Measurements from ENCODE around the gene ADAM17.

The ADAM17 gene

DNA sequence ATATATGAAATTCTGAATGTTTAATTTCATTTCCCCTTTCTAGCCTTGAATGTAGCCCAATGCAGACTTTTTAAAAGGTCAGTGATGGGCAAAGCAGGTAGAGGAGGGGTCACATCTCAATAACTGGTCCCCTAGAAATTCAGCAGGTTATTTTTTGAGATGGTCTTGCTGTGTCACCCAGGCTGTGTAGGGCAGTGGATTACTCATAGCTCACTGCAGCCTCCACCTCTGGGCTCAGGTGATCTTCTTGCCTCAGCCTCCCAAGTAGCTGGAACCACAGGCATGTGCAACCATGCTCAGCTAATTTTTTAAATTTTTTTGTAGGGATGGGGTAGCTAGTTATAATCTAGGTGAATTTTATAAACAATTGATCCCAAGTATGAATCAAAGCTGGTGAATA, 72.5 kb downstream of the ADAM17 start:
- H3K9me3 ChIP-seq (ENCODE audit: control insufficient read depth, insufficient read depth, low read length) = no peaks in the 10 kb centered on the region
- peaks cover 31% of the 10 kb centered on the region for H3K4me1 ChIP-seq (ENCODE audit: control insufficient read depth, low read length)
- H3K9me2 ChIP-seq (replicated peaks; ENCODE audit: control insufficient read depth, low read length) = no peaks in the 10 kb centered on the region
- TF ChIP-seq, protein P1, sequence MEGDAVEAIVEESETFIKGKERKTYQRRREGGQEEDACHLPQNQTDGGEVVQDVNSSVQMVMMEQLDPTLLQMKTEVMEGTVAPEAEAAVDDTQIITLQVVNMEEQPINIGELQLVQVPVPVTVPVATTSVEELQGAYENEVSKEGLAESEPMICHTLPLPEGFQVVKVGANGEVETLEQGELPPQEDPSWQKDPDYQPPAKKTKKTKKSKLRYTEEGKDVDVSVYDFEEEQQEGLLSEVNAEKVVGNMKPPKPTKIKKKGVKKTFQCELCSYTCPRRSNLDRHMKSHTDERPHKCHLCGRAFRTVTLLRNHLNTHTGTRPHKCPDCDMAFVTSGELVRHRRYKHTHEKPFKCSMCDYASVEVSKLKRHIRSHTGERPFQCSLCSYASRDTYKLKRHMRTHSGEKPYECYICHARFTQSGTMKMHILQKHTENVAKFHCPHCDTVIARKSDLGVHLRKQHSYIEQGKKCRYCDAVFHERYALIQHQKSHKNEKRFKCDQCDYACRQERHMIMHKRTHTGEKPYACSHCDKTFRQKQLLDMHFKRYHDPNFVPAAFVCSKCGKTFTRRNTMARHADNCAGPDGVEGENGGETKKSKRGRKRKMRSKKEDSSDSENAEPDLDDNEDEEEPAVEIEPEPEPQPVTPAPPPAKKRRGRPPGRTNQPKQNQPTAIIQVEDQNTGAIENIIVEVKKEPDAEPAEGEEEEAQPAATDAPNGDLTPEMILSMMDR (IDR thresholded peaks at IDR 0.05; ENCODE audit: low read depth, low read length, poor library complexity, severe bottlenecking) = no peak
- TF ChIP-seq EZH2phosphoT487 (IDR thresholded peaks at IDR 0.05; ENCODE audit: borderline replicate concordance, low read length) = no peak
- no peak overlapping the region for H3K4me2 ChIP-seq (ENCODE audit: low read length)
- no peaks in the 10 kb centered on the region for H3K27me3 ChIP-seq (ENCODE audit: control insufficient read depth, low read length)
- H3K36me3 ChIP-seq (ENCODE audit: control insufficient read depth, low read length) = peaks cover 97% of the 10 kb centered on the region
- H3F3A ChIP-seq (ENCODE audit: control insufficient read depth, insufficient read depth) = peaks cover 19% of the 10 kb centered on the region
- H4K20me1 ChIP-seq (ENCODE audit: control insufficient read depth, insufficient read depth, low read depth, low read length) = no peaks in the 10 kb centered on the region; the same call in 1 of the 2 replicates
- no peak overlapping the region for H3K27ac ChIP-seq (ENCODE audit: low read depth, low read length)
- H3K4me3 ChIP-seq (ENCODE audit: low read length) = no peak overlapping the region
- H3K79me2 ChIP-seq (ENCODE audit: control insufficient read depth, low read length) = peaks cover 17% of the 10 kb centered on the region

DNA sequence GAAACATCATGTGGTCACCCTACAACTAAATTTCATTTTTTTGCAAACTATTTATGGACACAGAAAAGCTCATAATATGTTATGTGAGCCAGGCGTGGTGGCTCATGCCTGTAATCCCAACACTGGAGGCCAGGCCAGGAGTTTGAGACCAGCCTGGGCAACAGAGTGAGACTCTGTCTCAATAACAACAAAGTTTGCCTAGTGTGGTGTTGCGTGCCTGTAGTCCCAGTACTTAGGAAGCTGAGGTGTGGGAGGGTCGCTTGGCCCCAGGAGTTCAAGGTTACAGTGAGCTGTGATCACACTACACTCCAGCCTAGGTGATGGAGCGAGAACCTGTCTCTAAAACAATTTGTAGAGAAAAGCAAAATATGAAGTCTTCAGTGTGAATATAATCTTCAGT, 75.5 kb downstream of the ADAM17 start:
- Histone ChIP-seq H3K36me3 (ENCODE audit: control insufficient read depth, low read length) (peaks cover 91% of the 10 kb centered on the region), H3K4me2 (ENCODE audit: low read length) (peak overlapping the region; percentile 47), H3K27me3 (ENCODE audit: control insufficient read depth, low read length) (no peaks in the 10 kb centered on the region), H3K9me2 (replicated peaks; ENCODE audit: control insufficient read depth, low read length) (no peaks in the 10 kb centered on the region), H3K79me2 (ENCODE audit: control insufficient read depth, low read length) (peaks cover 45% of the 10 kb centered on the region), H3K4me3 (ENCODE audit: low read length) (peak overlapping the region; percentile 29; the same call in 1 of the 2 replicates), H3K9me3 (ENCODE audit: control insufficient read depth, insufficient read depth, low read length) (no peaks in the 10 kb centered on the region), H3K4me1 (ENCODE audit: control insufficient read depth, low read length) (peaks cover 57% of the 10 kb centered on the region), H3F3A (ENCODE audit: control insufficient read depth, insufficient read depth) (peaks cover 23% of the 10 kb centered on the region), H3K27ac (ENCODE audit: low read depth, low read length) (peak overlapping the region; percentile 50), H4K20me1 (ENCODE audit: control insufficient read depth, insufficient read depth, low read depth, low read length) (no peaks in the 10 kb centered on the region; the same call in 1 of the 2 replicates)
- TF ChIP-seq, protein P1 (IDR thresholded peaks at IDR 0.05; ENCODE audit: low read depth, low read length, poor library complexity, severe bottlenecking) = no peak
- TF ChIP-seq EZH2phosphoT487 (IDR thresholded peaks at IDR 0.05; ENCODE audit: borderline replicate concordance, low read length) = no peak

DNA sequence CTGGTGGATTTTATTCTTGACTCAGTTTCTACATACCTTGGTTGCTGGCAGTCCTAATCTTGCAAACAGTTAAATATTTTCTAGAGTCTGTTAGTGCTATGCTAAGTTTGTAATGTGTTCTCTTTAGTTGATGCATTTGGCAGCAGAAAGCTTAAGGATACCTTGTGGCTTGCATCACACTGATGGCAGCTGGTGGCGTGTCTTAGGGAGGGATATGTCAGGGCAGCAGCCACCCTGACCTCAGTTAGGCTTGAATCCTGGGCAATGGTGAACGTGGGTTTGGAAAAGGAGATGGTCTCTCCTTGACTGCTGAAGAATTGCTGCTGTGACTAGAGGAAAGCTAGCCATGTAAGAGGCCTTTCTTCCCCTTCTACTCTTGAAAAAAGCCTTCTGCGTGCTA, 77.1 kb downstream of the ADAM17 start:
- peaks cover 81% of the 10 kb centered on the region for H3K36me3 ChIP-seq (ENCODE audit: control insufficient read depth, low read length)
- H4K20me1 ChIP-seq (ENCODE audit: control insufficient read depth, insufficient read depth, low read depth, low read length) = no peaks in the 10 kb centered on the region; the same call in 1 of the 2 replicates
- H3K4me1 ChIP-seq (ENCODE audit: control insufficient read depth, low read length) = peaks cover 67% of the 10 kb centered on the region
- no peak overlapping the region; the same call in 1 of the 2 replicates for H3K4me2 ChIP-seq (ENCODE audit: low read length)
- no peaks in the 10 kb centered on the region for H3K27me3 ChIP-seq (ENCODE audit: control insufficient read depth, low read length)
- no peak for TF ChIP-seq EZH2phosphoT487 (IDR thresholded peaks at IDR 0.05; ENCODE audit: borderline replicate concordance, low read length)
- TF ChIP-seq, protein P1 (IDR thresholded peaks at IDR 0.05; ENCODE audit: low read depth, low read length, poor library complexity, severe bottlenecking) = no peak
- no peak overlapping the region for H3K4me3 ChIP-seq (ENCODE audit: low read length)
- H3K9me2 ChIP-seq (replicated peaks; ENCODE audit: control insufficient read depth, low read length) = no peaks in the 10 kb centered on the region
- no peaks in the 10 kb centered on the region for H3K9me3 ChIP-seq (ENCODE audit: control insufficient read depth, insufficient read depth, low read length)
- peaks cover 59% of the 10 kb centered on the region for H3K79me2 ChIP-seq (ENCODE audit: control insufficient read depth, low read length)
- H3K27ac ChIP-seq (ENCODE audit: low read depth, low read length) = no peak overlapping the region
- peaks cover 21% of the 10 kb centered on the region for H3F3A ChIP-seq (ENCODE audit: control insufficient read depth, insufficient read depth)

Data from DOHH2 (cell line).